Measurements from ENCODE around the gene LARP1. TPM values are rescaled to one million over a fixed set of nuclear protein-coding genes. Genes with fewer than 3 reads are reported as not detected.

LARP1 gene
- total RNA-seq, 1 experiment from 2014 or later, result 117 TPM

GRCh38 chr5:154788212-154788611 lies 33.0 kb downstream of the LARP1 start:
- DNase-seq (ENCODE audit: low spot score), result no peak

DNA sequence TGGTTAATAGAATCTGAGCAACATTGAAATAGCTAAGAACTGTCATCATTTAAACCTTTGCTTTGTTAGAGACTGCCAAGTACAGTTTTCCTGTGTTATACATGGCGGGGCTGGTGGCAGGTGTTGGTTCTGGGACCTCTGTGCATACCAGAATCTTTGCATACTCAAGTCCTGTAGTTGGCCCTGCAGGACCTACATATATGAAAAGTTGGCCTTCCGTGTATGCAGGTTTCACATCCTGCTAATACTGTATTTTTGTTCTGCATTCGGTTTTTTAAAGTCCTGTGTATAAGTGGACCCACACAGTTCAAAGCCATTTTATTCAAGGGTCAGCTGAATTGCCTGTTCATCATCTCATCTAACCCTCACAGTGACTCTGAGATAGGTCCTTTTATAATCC lies 36.4 kb downstream of the LARP1 start:
- no peak for DNase-seq (ENCODE audit: low spot score)

DNA sequence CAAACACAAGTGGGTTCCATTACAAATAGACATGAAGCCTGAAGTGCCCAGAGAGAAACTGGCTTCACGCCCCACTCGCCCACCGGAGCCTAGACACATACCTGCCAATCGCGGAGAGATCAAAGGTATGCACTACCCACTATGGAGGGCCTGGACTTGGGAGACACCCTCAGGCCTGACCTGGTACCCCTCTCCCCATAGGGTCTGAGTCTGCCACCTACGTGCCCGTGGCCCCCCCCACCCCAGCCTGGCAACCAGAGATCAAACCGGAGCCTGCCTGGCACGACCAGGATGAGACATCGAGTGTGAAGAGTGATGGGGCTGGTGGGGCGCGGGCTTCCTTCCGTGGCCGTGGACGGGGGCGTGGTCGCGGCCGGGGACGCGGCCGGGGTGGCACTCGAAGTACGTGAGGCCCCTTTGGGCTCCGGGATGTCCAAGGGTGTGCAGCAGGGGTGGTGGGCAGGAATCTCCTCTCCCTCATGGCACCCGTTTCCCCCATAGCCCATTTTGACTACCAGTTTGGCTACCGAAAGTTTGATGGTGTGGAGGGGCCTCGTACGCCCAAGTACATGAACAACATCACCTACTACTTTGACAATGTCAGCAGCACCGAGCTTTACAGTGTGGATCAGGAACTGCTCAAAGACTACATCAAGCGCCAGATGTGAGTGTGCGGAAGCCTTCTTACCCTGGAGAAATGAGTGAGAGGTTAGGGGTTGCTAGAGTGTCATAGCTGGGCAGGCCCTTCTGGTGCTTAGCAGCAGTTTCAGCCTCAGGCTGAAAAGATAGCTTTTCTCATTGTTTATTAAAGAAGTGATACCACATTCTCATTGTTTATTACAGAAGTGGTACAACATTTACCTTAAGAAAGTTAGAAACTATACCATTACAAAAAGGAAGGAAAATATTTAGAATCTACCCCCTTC lies 38.7 kb downstream of the LARP1 start:
- DNase-seq (ENCODE audit: low spot score), result no peak

- DNase-seq (ENCODE audit: low spot score), result no peak
Measured at GRCh38 chr5:154794525-154795234, 39.5 kb downstream of the LARP1 start.

GRCh38 chr5:154795235-154795596 lies 40.0 kb downstream of the LARP1 start:
- DNase-seq (ENCODE audit: low spot score), result no peak

DNA sequence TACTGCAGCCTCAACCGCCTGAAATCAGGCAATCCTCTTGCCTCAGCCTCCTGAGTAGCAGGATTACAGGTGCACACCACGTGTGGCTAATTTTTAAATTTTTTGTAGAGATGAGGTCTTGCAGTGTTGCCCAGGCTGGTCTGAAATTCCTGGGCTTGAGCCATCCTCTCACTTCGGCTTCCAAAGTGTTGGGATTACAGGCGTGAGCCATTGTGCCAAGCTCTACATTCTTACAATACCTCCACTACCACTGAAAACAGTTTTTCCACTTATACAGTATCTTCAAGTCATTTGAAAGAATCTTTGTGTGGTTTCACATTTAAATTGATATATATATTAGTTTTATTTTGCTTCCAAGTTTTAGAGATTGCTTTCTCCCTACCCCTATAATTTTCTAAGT lies 42.6 kb downstream of the LARP1 start:
- DNase-seq (ENCODE audit: low spot score), result no peak

GRCh38 chr5:154800582-154800981 lies 45.4 kb downstream of the LARP1 start:
- no peak for DNase-seq (ENCODE audit: low spot score)

- DNase-seq (ENCODE audit: low spot score), result no peak
Measured at GRCh38 chr5:154801083-154801482, 45.9 kb downstream of the LARP1 start.

DNA sequence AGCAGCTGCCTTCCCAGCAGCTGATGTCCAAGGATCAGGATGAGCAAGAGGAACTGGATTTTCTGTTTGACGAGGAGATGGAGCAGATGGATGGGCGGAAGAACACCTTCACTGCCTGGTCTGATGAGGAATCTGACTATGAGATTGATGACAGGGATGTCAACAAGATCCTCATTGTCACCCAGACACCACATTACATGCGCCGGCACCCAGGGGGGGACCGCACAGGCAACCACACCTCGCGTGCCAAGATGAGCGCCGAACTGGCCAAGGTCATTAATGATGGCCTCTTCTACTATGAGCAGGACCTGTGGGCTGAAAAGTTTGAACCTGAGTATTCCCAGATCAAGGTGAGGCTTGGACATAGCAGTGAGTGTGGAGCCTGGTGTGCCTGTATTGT lies 46.9 kb downstream of the LARP1 start:
- no peak for DNase-seq (ENCODE audit: low spot score)

DNA sequence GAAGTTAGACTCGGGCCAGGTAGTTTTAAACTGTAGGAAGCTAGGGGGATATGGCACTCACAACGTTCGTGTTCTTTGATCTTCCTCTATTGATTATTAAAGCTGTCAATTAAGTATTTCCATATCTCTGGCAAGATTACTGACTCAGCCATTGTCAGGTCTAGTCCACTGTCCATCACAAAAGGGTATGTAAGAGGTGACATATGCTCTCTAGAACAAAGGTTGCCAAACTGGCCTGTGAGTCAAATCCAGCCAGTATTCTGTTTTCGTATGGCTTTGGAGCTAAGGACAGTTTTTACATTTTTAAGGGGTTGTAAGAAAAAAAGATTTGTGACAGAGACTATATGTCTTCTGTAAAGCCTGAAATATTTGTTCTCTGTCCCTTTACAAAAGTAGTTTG lies 51.0 kb downstream of the LARP1 start:
- no peak for DNase-seq (ENCODE audit: low spot score)

- DNase-seq (ENCODE audit: low spot score), result no peak
Measured at GRCh38 chr5:154811239-154811638, 56.1 kb downstream of the LARP1 start.

DNA sequence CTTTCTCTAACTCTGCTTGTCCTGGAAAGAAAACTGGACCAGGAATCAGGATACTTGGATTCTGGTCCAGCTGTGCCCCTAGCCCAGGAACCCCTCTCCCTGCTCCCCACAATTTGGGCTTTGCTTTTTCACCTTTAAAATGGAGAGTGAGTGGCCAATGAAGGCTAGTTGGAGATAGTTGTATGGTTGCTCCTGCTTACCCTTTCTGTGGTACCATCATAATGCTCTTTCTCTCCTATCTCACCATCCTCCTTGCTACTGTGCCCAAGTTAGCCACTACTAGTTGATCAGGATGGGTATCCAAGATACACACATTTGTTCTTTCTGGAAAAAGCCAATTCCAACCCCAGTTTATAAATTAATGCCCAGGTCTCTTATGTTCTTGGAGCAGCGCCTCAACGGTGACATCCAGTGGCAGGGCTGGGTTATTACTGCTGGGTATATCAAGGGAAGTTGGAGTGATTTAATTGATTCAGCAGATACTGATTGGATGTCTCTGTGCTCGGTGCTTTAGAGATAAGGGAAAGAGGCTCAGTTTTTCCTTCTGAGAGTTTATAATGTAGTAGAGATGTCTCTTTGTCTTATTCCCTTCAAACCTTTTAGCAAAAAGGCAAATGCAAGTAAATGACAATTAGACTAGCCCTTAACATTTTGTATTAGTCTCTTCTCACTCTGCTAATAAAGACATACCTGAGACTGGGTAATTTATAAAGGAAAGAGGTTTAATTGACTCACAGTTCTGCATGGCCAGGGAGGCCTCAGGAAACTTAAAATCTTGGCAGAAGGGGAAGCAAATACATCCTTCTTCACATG lies 56.7 kb downstream of the LARP1 start:
- peak; percentile 80 for DNase-seq (ENCODE audit: low spot score)

- DNase-seq (ENCODE audit: low spot score), result no peak
Measured at GRCh38 chr5:154813158-154813557, 58.0 kb downstream of the LARP1 start.

DNA sequence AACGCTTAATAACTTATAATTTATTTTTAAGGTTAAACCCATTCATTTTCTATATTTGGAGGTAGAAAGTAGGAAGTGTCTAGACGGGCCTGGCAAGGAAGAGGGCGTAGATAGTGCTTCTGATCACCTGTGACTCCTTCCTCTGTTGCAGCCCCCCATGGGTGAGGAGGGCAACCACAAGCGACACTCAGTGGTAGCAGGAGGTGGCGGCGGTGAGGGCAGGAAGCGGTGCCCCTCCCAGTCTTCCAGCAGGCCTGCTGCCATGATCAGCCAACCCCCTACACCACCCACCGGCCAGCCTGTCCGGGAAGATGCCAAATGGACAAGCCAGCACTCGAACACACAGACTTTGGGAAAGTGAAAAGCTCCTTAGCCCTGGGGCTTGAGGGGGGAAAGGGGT lies 58.6 kb downstream of the LARP1 start:
- no peak for DNase-seq (ENCODE audit: low spot score)

GRCh38 chr5:154815025-154815424 lies 59.8 kb downstream of the LARP1 start:
- DNase-seq (ENCODE audit: low spot score), result no peak

GRCh38 chr5:154815684-154816247 lies 60.6 kb downstream of the LARP1 start:
- no peak for DNase-seq (ENCODE audit: low spot score)

GRCh38 chr5:154816891-154817492 lies 61.8 kb downstream of the LARP1 start:
- no peak for DNase-seq (ENCODE audit: low spot score)

- DNase-seq (ENCODE audit: low spot score), result no peak
Measured at GRCh38 chr5:154817815-154818214, 62.6 kb downstream of the LARP1 start.

DNA sequence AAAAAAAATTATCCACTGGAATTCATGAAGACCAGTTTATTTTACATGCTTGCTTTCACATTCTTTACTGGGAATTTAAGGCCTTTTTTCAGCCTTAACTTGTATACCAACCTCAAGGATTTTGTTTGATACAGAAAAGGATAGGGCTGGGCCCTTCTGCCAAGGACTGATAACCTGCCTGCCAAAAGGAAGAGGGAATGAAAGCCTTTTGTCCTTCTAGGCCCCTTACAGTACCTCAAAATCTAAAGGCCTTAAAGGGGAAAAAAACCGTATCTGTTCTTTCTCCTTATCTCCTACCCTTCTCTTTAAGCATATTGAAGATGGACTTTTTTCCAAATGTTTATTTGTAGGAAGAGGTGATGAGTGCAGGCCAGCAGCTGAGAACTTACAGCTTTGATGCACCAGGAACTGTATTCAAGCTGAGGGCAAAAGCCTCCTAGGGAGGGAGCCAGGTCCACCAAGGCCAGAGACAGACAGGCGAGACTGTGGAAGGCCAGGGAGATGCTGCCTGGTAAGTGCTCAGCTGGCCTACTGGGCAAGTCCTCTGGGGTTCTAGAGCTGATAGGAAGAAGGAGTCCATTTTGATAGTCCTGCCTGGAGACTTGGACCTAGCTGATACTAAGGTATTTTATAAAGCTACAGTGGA lies 63.4 kb downstream of the LARP1 start:
- DNase-seq (ENCODE audit: low spot score), result no peak

- no peak for DNase-seq (ENCODE audit: low spot score)
Measured at GRCh38 chr5:154819546-154819945, 64.4 kb downstream of the LARP1 start.

GRCh38 chr5:154820383-154820782 lies 65.2 kb downstream of the LARP1 start:
- DNase-seq (ENCODE audit: low spot score), result no peak

Data from HT-29 (cell line).